SKM-1 (cell line): Measurements from ENCODE around the gene GTPBP3.
"Not testable (repeated sequence)": the region's sequence is repeated elsewhere in the genome, so short reads cannot be mapped to it uniquely, and the experiment has no call there.

Experiments used
- DNase-seq: peaks from one replicate; lab custom pipeline; 2025; ENCODE audit not compliant: unreplicated experiment; lab: John Stamatoyannopoulos, UW

Gene GTPBP3

DNA sequence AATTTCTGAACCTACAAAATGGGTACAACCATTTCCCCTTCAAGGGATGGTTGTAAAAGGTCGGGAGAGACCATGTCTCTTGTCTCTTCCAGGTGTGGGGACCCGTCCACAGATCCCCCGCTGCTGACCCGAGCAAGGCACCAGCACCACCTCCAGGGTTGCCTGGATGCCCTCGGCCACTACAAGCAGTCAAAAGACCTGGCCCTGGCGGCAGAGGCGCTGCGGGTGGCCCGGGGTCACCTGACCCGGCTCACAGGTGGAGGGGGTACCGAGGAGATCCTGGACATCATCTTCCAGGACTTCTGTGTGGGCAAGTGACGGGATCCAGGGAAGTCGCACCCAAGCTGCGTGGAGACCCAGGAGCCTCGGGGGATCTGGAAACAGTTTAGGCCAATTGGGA, 4.0 kb downstream of the GTPBP3 start:
- DNase-seq: no peak

GRCh38 chr19:17341845-17342244, 4.5 kb downstream of the GTPBP3 start:
- no peak for DNase-seq

DNA sequence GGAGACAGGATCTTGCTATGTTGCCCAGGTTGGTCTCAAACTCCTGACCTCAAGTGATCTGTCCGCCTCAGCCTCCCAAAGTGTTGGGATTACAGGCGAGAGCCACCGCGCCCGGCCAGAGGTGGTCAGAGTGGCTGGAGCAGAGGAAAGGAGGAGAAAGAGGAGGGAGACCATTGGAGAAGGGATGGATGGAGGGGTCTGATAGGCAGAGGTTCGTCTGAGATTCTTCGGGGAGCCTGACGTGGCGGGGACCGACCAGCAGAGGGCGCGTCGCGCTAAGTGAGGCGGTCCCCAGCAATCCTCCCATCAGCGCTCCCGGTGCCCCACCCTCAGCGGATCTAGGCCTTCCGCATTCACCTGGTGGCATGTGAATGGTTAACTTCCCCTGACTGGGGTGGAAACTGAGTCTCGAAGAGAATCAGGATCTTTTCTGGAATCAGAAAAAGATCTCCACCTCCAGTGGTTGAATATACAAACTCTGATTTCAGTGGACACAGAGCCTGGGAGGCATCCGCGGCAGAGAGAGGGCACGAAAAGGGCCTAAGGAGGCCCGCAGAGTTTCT, 8.8 kb downstream of the GTPBP3 start:
- DNase-seq: peak; percentile 12

- no peak for DNase-seq
Observed at GRCh38 chr19:17347361-17347760, 10.0 kb downstream of the GTPBP3 start.

DNA sequence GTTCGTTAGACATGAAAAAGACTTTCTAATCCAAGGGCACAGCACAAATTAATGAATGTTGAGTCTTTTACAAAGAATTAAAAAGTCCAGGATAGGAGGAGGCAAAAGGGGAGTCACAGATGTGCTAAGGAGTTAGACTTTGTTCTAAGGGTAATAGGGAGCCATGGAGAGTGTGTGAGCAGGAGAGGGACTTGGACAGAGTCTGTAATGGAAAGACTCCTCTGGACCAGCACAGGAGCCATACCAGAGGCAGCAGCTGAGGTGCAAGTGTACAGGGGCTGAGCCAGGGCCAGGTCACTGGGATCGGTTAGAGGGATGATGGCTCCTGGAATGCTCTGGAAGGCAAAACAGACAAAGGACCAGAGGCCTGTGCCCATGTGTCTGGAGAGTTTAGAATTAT, 10.5 kb downstream of the GTPBP3 start:
- no peak for DNase-seq

- no peak for DNase-seq
Observed at GRCh38 chr19:17348700-17349099, 11.3 kb downstream of the GTPBP3 start.

DNA sequence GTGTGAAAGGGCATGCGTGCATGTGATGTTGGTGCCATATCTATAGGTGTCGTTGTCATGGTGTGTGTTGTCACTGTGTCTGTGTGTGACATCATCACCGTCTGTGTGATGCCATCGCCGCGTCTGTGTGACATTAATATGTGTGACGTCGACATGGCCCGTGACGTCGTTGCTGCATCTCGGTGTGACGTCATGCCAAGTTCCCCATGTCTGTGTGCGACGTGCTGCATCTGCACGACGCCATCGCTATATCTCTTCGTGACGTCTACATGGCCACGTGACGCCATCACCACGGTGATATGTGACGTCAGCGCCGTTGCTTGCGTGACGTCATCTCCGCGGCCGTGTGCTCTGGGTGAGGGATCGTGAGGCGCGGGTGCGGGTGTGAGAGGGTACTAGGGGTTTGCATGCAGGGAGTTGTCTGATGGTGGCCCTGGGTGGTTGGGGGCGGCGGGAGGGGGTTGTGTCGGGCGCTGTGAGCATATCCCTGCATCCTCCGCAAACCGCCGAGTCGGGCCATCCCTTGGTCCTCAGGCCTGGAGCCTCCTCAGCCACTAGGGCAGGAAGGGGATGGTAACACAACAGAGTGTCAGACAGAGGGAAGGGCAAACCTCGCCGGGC, 14.6 kb downstream of the GTPBP3 start:
- no peak for DNase-seq

DNA sequence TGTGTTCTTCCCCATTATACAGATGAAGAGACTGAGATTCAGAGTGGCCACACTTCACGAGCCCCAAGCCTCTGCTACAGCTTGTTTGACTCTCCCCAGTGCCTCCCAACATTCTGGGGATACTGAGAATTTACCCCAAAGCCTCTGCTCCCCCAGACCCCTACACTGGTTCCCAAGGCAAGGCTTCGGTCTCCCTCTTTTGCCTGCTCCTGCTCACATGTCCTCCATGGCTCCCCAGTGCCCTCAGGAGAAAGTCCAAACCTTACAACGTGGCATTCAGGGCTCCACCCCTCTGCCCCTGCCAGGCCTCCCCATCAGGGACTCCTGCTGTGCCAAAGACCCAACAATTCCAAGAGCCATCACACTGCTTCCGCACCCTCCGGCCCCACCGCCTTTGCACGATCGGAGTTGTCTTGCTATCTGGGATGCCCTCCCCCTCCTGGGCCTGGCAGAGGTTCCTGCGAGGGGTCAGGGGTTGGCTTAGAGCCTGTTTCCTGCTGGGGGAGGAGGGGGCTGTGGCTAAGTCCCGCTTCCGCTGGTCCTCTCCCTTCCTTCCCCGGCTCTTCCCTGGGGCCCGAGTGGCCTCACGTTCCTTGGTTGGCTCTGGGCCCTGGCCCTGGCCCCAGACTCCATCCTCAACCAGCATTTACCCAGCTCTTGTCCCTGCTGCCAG, 15.4 kb downstream of the GTPBP3 start:
- no peak for DNase-seq

GRCh38 chr19:17353386-17353785, 16.0 kb downstream of the GTPBP3 start:
- no peak for DNase-seq

- no peak for DNase-seq
Observed at GRCh38 chr19:17357078-17357666, 19.8 kb downstream of the GTPBP3 start.

DNA sequence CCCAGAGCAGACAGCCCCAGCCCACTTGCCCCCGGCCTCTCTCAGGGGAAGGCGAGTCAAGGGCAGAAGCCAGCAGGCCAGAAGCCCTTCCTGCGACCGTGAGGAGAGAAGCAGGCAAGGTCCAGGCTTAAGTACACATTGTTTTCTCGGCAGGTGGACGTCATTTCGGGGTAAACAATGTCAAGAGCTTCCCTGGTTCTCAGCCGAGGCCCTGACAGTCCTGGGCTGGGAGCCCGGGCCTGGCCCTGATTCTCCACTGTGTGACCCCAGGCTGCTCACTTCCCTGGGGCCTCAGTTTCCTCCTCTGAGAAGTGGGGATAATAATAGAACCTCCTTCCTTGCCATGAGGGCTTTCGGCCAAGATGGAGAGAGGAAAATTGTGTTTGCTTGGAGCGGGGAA, 20.4 kb downstream of the GTPBP3 start:
- no peak for DNase-seq

DNA sequence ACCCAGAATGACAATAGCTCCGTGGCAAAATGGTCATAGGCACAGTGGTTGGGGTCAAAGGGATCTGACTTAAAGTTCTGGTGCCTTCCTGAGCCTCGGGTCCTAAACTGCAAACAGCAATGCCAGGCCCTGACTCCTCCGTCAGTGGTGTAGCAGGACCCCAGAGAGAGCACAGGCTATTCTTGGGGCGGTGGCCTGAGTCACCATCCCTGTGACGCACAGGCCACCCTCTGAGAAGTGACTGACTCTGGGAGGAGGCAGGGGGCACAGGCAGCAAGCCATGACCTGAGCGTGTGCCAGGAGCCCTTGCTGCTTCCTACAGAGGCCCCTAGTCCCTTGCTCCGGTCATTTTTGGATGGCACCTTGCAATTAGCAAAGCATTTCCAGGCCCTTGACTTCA, 21.0 kb downstream of the GTPBP3 start:
- no peak for DNase-seq

DNA sequence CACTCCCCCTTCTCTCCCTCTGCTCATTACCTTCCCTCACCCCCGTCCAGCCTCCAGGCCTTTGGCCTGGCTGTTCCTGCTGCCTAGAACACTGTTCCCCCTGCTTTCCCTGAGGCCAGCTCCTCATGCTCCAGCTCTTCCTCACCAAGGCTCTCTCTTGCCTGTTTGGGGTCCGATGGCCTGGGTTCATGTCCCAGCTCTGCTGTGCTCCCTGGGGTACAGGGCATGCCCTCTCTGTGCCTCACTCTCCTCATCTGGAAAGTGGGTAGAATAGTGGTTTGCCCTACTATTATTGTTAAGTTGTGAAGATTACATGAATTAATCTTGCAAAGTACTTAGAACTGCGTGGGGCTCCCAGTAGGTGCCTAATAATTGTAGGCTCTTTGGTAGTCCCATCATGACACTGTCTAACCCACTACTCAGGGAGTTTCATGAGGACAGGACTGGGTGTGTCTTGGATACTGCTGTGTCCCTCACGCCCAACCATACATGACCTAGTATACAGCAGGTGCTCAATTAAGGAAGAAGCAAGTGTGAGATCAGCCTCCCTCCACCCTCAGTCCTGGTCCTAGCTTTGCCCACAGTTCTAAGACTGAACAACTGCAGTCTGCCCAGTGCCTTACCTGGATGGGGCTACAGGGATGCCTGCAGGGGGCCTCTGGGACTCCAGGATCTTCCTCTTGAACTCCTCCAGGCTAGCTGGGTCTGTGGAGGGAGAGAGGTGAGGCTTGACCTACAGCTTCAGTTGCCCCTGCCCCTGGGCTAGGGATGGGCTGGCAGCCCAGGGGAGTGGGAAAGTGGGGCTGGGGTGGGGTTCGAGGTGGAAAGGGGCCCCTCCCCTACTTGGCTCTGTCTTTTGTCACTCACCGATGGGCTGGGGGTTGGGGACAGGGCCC, 22.8 kb downstream of the GTPBP3 start:
- no peak for DNase-seq

DNA sequence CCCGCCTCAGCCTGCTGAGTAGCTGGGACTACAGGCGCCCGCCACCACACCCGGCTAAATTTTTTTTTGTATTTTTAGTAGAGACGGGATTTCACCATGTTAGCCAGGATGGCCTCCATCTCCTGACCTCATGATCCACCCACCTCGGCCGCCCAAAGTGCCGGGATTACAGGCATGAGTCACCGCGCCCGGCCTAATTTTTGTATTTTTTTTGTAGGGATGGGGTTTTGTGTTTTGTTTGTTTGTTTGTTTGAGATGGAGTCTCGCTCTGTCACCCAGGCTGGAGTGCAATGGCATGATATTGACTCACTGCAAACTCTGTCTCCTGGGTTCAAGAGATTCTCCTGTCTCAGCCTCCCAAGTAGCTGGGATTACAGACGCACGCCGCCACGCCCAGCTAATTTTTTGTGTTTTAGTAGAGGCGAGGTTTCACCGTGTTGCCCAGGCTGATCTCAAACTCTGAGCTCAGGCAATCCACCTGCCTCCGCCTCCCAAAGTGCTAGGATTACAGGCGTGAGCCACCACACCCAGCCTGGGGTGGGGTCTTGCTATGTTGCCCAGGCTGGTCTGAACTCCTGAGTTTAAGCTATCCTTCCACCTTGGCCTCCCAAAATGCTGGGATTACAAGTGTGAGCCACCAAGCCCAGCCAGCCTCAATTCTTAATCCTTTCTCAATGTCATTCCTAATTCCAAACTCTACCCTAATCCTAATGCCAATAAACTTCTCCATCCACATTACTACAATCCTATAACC, 26.7 kb downstream of the GTPBP3 start:
- not testable (repeated sequence) for DNase-seq

- DNase-seq: no peak
Observed at GRCh38 chr19:17365361-17365760, 28.0 kb downstream of the GTPBP3 start.

DNA sequence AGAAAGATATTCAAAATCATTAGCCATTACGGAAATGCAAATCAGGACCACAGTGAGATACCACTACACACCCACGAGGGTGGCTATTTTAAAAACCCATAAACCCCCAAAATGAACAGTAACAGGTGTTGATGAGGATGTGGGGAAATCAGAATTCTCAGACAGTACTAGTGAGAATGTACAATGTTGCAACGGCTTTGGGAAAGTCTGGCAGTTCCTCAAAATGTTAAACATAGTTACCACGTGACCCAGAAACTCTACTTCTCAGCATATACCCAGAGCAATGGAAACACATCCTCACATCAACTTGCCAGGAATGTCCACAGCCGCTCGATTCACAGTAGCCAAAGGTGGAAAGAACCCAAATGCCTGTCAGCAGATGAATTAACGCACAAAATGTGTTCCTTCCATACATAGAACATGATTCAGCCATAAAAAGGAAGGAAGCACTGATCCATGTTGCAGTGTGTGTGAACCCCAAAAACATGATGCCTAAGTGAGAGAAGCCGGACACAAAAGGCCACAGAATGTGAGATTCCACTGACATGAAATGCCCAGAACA, 32.8 kb downstream of the GTPBP3 start:
- DNase-seq: peak; percentile 74

- no peak for DNase-seq
Observed at GRCh38 chr19:17376935-17377600, 39.7 kb downstream of the GTPBP3 start, which contains the start of gene PLVAP. TSS of gene PLVAP (minus strand) at chr19:17377342. CDS start at chr19:17377288, 54 bp downstream.

GRCh38 chr19:17378271-17378670, 40.9 kb downstream of the GTPBP3 start:
- no peak for DNase-seq

DNA sequence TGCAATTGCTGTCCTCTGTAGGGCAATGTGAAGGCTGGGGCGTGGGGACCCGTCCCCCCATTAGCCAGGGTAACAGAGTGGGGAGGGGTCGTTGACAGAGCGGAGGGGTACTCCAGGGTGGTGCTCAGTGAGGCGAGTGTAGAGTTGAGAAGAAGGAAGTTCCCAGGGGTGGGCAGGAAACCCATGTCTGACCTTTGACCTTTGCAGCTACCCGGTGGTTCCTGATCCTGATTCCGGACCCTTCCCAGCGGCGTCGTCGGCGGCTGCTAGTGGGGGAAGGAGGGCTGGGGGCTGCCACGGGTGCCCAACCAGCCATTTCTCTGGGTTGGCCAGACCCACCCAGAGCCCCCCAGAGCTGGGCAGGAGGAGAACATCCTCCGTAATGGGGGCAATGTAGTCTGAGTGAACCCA, 41.9 kb downstream of the GTPBP3 start:
- DNase-seq: no peak
